H9 (cell line): ENCODE results near the gene CCNC. TPM values are rescaled to one million over a fixed set of nuclear protein-coding genes. Genes with fewer than 3 reads are reported as not detected.

Source experiments
- DNase-seq: peaks from one replicate; pipeline ENCODE4 v3.0.0-alpha.2; 2017
- H2AFZ ChIP-seq: one replicate; pipeline ENCODE4 v1.6.1; 2013; ENCODE audit warnings: mild to moderate bottlenecking, low read length, control low read depth, moderate library complexity
- H2AK5ac ChIP-seq: 2 replicates; pipeline ENCODE4 v1.6.1; 2013; ENCODE audit warnings: low read length, control low read depth, mixed read lengths; ENCODE audit not compliant: insufficient read length
- H2BK120ac ChIP-seq: one replicate; pipeline ENCODE4 v1.6.1; 2013; ENCODE audit warnings: low read depth, mild to moderate bottlenecking, low read length, control low read depth, inconsistent platforms; ENCODE audit not compliant: poor library complexity, severe bottlenecking
- H2BK12ac ChIP-seq: 2 replicates; pipeline ENCODE4 v1.6.1; 2013; ENCODE audit warnings: low read length, control low read depth, mixed read lengths, low read depth; ENCODE audit not compliant: insufficient read length
- H2BK15ac ChIP-seq: 2 replicates; pipeline ENCODE4 v1.6.1; 2013; ENCODE audit warnings: low read depth, low read length, control low read depth
- H2BK20ac ChIP-seq: one replicate; pipeline ENCODE4 v1.6.1; 2013; ENCODE audit warnings: low read depth, mild to moderate bottlenecking, low read length, control low read depth, inconsistent platforms; ENCODE audit not compliant: poor library complexity, severe bottlenecking
- H2BK5ac ChIP-seq: 2 replicates; pipeline ENCODE4 v1.6.1; 2013; ENCODE audit warnings: low read length, control low read depth, mixed read lengths; ENCODE audit not compliant: insufficient read length
- H3K14ac ChIP-seq: 2 replicates; pipeline ENCODE4 v1.6.1; 2013; ENCODE audit warnings: low read length, control low read depth; ENCODE audit not compliant: insufficient read depth
- H3K18ac ChIP-seq: 2 replicates; pipeline ENCODE4 v1.6.1; 2013; ENCODE audit warnings: low read depth, mild to moderate bottlenecking, mixed read lengths, low read length, control low read depth; ENCODE audit not compliant: insufficient read length
- H3K23ac ChIP-seq: 2 replicates; pipeline ENCODE4 v1.6.1; 2013; ENCODE audit warnings: low read length, control low read depth, mixed read lengths, low read depth; ENCODE audit not compliant: insufficient read length
- H3K23me2 ChIP-seq: 2 replicates; pipeline ENCODE4 v1.6.1; 2013; ENCODE audit warnings: low read depth, mild to moderate bottlenecking, mixed read lengths, low read length, control low read depth; ENCODE audit not compliant: insufficient read length, poor library complexity, severe bottlenecking
- H3K27ac ChIP-seq: 2 replicates; pipeline ENCODE4 v1.5.1; 2013; ENCODE audit warnings: low read length, control low read depth, mixed read lengths, low read depth; ENCODE audit not compliant: insufficient read length
- H3K27me3 ChIP-seq: 2 replicates; pipeline ENCODE4 v1.6.1; 2013; ENCODE audit warnings: low read length, control low read depth, inconsistent platforms; ENCODE audit not compliant: insufficient read depth
- H3K4ac ChIP-seq: 2 replicates; pipeline ENCODE4 v1.6.1; 2013; ENCODE audit warnings: low read depth, mild to moderate bottlenecking, control low read depth, inconsistent platforms, low read length, moderate library complexity
- H3K4me1 ChIP-seq: 2 replicates; pipeline ENCODE4 v1.6.1; 2013; ENCODE audit warnings: low read length, control low read depth, inconsistent platforms; ENCODE audit not compliant: insufficient read depth
- H3K4me2 ChIP-seq: 2 replicates; pipeline ENCODE4 v1.6.1; 2013; ENCODE audit warnings: low read length, control low read depth, mixed read lengths; ENCODE audit not compliant: insufficient read length, insufficient read depth
- H3K56ac ChIP-seq: 2 replicates; pipeline ENCODE4 v1.6.1; 2013; ENCODE audit warnings: low read depth, mild to moderate bottlenecking, mixed read lengths, low read length, control low read depth; ENCODE audit not compliant: insufficient read length
- H3K79me1 ChIP-seq: 2 replicates; pipeline ENCODE4 v1.6.1; 2013; ENCODE audit warnings: low read depth, mild to moderate bottlenecking, moderate library complexity, low read length, control low read depth, inconsistent platforms; ENCODE audit not compliant: insufficient read depth, poor library complexity, severe bottlenecking
- H3K79me2 ChIP-seq: 2 replicates; pipeline ENCODE4 v1.6.1; 2013; ENCODE audit warnings: low read length, control low read depth, inconsistent platforms; ENCODE audit not compliant: insufficient read depth
- H3K9ac ChIP-seq: 2 replicates; pipeline ENCODE4 v1.6.1; 2013; ENCODE audit warnings: low read length, control low read depth, mixed read lengths; ENCODE audit not compliant: insufficient read length; ENCODE audit errors: extremely low read depth
- H3K9me3 ChIP-seq: one replicate; pipeline ENCODE4 v1.6.1; 2013; ENCODE audit warnings: low read depth, low read length, inconsistent platforms; ENCODE audit not compliant: control insufficient read depth
- H3T11ph ChIP-seq: one replicate; pipeline ENCODE4 v1.6.1; 2013; ENCODE audit warnings: mild to moderate bottlenecking, low read length, control low read depth, inconsistent platforms
- H4K20me1 ChIP-seq: one replicate; pipeline ENCODE4 v1.6.1; 2013; ENCODE audit not compliant: control insufficient read depth, insufficient read length, insufficient read depth
- H4K5ac ChIP-seq: 2 replicates; pipeline ENCODE4 v1.6.1; 2013; ENCODE audit warnings: low read depth, mild to moderate bottlenecking, mixed read lengths, low read length, control low read depth; ENCODE audit not compliant: insufficient read length
- H4K8ac ChIP-seq: replicated peaks from 2 replicates; pipeline ENCODE4 v1.6.1; 2013; ENCODE audit warnings: low read length, control low read depth, mixed read lengths, low read depth; ENCODE audit not compliant: insufficient read length
- H4K91ac ChIP-seq: 2 replicates; pipeline ENCODE4 v1.6.1; 2013; ENCODE audit warnings: low read depth, mild to moderate bottlenecking, moderate library complexity, mixed read lengths, low read length, control low read depth; ENCODE audit not compliant: insufficient read length
- H3K27ac Mint-ChIP-seq, 3 experiments: 2 replicates in 2 of 3; 3 replicates in 1 of 3; pipeline ENCODE4 v1.8.0; 2020 to 2021; ENCODE audit warnings: mixed read lengths in 3 of 3, mild to moderate bottlenecking in 1 of 3, moderate library complexity in 1 of 3
- H3K27me3 Mint-ChIP-seq: 2 replicates; pipeline ENCODE4 v1.8.0; 2021; ENCODE audit warnings: low read depth, mild to moderate bottlenecking, moderate library complexity, mixed read lengths
- H3K36me3 Mint-ChIP-seq, 3 experiments: 2 replicates in 2 of 3; 3 replicates in 1 of 3; pipeline ENCODE4 v1.8.0; 2020 to 2021; ENCODE audit warnings: low read depth in 3 of 3, mixed read lengths in 3 of 3; ENCODE audit not compliant: insufficient read depth in 1 of 3
- H3K4me1 Mint-ChIP-seq, 2 experiments: 2 replicates each; pipeline ENCODE4 v1.8.0; 2020; ENCODE audit warnings: mixed read lengths in 2 of 2
- H3K4me3 Mint-ChIP-seq, 2 experiments: 2 replicates in 1 of 2; 3 replicates in 1 of 2; pipeline ENCODE4 v1.8.0; 2020 to 2021; ENCODE audit warnings: mild to moderate bottlenecking in 2 of 2, mixed read lengths in 2 of 2, moderate library complexity in 1 of 2
- H3K9me3 Mint-ChIP-seq, 2 experiments: 2 replicates in 1 of 2; 3 replicates in 1 of 2; pipeline ENCODE4 v1.8.0; 2020; ENCODE audit warnings: mild to moderate bottlenecking in 2 of 2, mixed read lengths in 2 of 2, moderate library complexity in 1 of 2
- WGBS: extraction: QIAGEN DNeasy Blood & Tissue Kit; methylation state at CpG from one replicate; pipeline ENCODE4 v1.1.7; 2013; ENCODE audit warnings: missing lambda C conversion rate, low lambda C conversion rate, mixed read lengths; ENCODE audit not compliant: insufficient read length; ENCODE audit errors: extremely low coverage; 5-methylcytosine and 5-hydroxymethylcytosine counted together
- total RNA-seq: library from RNA; stranded (reverse); gene quantifications from 2 replicates; pipeline ENCODE4 v1.2.1, GENCODE V29; 2021
- TF ChIP-seq, protein P1 (sequence below): fragments of 200-600 bp; sonication (generic); conservative IDR thresholded peaks from 3 replicates; pipeline ENCODE4 v1.8.0; 2021; ENCODE audit warnings: antibody characterized with exemption, mild to moderate bottlenecking

CCNC gene
- total RNA-seq, 1 experiment from 2014 or later = 112 TPM

DNA sequence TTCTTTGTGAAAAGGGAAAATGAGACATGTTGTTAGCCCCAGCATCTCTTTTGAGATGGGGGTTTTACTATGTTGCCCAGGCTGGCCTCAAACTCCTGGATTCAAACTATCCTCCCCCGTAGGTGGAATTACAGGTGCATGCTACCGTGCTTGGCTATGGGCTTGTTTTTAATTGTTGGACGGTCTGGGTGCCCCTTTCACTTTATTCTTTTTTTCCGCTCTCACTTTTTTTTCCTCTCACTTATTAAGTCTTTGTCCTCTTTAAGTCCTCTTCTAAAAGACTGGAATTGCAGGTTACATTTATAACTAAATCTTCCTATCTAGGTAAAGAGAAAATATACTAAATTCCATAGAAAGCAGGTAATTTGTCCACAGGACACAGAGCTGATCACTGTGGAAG lies 19.3 kb upstream of the CCNC start:
- Mint-ChIP-seq H3K9me3 (peaks cover 2 to 5% of the 10 kb centered on the region in 2 experiments; a peak in 1 of 5 replicates), H3K27ac (no peak overlapping the region), H3K4me1 (peaks cover 12 to 27% of the 10 kb centered on the region in 2 experiments), H3K4me3 (0 out of 5 replicates have a peak overlapping the region, but pooled peaks of 1 of the 2 experiments have one; percentile 66), H3K27me3 (peaks cover 92% of the 10 kb centered on the region), H3K36me3 (no peaks in the 10 kb centered on the region)
- no CpG with 5 or more reads among the region's 4 CpGs for WGBS
- H3K79me2 ChIP-seq = no peaks in the 10 kb centered on the region
- H4K5ac ChIP-seq = no peak overlapping the region
- H2BK12ac ChIP-seq = no peak overlapping the region
- H2BK120ac ChIP-seq = no peak overlapping the region
- no peak overlapping the region for H3K9ac ChIP-seq
- H3K14ac ChIP-seq = no peak overlapping the region
- H3K27me3 ChIP-seq = peaks cover 69% of the 10 kb centered on the region
- no peak overlapping the region for H2BK15ac ChIP-seq
- H3K18ac ChIP-seq = no peak overlapping the region
- H4K20me1 ChIP-seq = no peaks in the 10 kb centered on the region
- H4K8ac ChIP-seq = no peak overlapping the region
- H3K4me2 ChIP-seq = no peak overlapping the region
- no peak for DNase-seq
- TF ChIP-seq, protein P1, sequence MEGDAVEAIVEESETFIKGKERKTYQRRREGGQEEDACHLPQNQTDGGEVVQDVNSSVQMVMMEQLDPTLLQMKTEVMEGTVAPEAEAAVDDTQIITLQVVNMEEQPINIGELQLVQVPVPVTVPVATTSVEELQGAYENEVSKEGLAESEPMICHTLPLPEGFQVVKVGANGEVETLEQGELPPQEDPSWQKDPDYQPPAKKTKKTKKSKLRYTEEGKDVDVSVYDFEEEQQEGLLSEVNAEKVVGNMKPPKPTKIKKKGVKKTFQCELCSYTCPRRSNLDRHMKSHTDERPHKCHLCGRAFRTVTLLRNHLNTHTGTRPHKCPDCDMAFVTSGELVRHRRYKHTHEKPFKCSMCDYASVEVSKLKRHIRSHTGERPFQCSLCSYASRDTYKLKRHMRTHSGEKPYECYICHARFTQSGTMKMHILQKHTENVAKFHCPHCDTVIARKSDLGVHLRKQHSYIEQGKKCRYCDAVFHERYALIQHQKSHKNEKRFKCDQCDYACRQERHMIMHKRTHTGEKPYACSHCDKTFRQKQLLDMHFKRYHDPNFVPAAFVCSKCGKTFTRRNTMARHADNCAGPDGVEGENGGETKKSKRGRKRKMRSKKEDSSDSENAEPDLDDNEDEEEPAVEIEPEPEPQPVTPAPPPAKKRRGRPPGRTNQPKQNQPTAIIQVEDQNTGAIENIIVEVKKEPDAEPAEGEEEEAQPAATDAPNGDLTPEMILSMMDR = no peak
- no peak overlapping the region for H2BK5ac ChIP-seq
- no peaks in the 10 kb centered on the region for H3K4me1 ChIP-seq
- no peak overlapping the region for H3K56ac ChIP-seq
- no peak overlapping the region for H4K91ac ChIP-seq
- H2AK5ac ChIP-seq = no peak overlapping the region
- H3K9me3 ChIP-seq = no peaks in the 10 kb centered on the region
- H3K79me1 ChIP-seq = no peaks in the 10 kb centered on the region
- no peak overlapping the region for H3K23ac ChIP-seq
- H3K27ac ChIP-seq = no peak overlapping the region
- no peak overlapping the region for H2AFZ ChIP-seq
- no peak overlapping the region for H2BK20ac ChIP-seq
- no peak overlapping the region for H3K4ac ChIP-seq
- H3T11ph ChIP-seq = no peak overlapping the region
- peaks cover 6% of the 10 kb centered on the region for H3K23me2 ChIP-seq
